Cardiac fibroblast (primary cell): ENCODE results near the gene ODC1.
"Not testable (repeated sequence)": the region's sequence is repeated elsewhere in the genome, so short reads cannot be mapped to it uniquely, and the experiment has no call there.

Experiments
- DNase-seq, 2 donors: peaks; one replicate each; pipeline versions ENCODE4 v3.0.0 to v3.0.0-alpha.2; 2010; ENCODE audit warnings: low read depth in 2 of 2
- H3K4me3 ChIP-seq, 2 donors: replicated peaks in 1 of 2; 1 replicate in 1 of 2; 2 replicates in 1 of 2; pipeline ENCODE4 v1.5.1; 2011; ENCODE audit warnings: low read depth in 2 of 2, low read length in 2 of 2, mild to moderate bottlenecking in 2 of 2, moderate library complexity in 1 of 2
- TF ChIP-seq, protein P1 (sequence below): IDR thresholded peaks from one replicate; pipeline ENCODE4 v1.5.1; 2011; ENCODE audit warnings: low read depth, mild to moderate bottlenecking, low read length, inconsistent platforms

ODC1 gene

DNA sequence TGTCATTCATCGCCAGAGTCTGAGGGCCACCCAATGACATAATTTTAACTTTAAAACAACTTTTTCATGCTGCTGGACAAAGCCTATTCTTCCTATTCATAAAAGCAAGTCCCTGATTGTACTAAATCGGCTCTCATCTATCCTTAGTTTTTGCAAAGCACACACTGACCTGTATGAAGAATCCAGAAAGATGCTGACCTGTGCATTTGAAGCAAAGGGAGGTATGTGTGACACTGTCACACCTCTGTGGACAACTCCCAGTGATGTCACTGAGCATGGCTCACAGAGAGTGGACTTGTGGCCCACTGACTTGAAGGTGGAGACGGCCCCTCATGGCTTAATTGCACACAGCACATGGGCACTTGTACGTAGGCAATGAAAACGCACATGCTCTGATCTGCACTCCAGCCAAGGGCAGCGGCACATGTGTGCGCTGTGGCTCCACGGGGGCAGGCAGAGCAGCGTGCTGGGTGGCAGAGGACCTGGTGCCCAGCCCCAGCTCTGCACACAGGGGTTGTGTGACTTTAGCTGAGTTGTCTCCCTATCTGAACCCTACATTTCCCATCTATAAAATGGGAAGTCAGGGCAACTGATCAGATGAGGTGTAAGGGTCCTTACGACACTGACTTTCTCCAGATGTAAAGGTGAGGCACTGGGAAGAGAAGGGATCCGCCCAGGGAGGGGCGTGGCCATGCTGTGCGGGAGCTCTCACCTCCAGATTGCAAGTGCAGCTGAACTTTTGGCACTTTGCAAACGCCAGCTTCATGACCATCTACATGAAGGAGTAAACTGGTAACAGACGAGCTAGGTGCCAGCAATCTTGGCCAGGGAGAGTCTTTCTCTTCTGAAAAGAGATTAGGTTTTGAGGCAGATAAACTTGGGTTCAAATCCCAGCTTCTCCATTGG, 14.3 kb upstream of the ODC1 start:
- DNase-seq, result no peak
- H3K4me3 ChIP-seq, result no peak overlapping the region
- TF ChIP-seq, protein P1, sequence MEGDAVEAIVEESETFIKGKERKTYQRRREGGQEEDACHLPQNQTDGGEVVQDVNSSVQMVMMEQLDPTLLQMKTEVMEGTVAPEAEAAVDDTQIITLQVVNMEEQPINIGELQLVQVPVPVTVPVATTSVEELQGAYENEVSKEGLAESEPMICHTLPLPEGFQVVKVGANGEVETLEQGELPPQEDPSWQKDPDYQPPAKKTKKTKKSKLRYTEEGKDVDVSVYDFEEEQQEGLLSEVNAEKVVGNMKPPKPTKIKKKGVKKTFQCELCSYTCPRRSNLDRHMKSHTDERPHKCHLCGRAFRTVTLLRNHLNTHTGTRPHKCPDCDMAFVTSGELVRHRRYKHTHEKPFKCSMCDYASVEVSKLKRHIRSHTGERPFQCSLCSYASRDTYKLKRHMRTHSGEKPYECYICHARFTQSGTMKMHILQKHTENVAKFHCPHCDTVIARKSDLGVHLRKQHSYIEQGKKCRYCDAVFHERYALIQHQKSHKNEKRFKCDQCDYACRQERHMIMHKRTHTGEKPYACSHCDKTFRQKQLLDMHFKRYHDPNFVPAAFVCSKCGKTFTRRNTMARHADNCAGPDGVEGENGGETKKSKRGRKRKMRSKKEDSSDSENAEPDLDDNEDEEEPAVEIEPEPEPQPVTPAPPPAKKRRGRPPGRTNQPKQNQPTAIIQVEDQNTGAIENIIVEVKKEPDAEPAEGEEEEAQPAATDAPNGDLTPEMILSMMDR, result no peak

DNA sequence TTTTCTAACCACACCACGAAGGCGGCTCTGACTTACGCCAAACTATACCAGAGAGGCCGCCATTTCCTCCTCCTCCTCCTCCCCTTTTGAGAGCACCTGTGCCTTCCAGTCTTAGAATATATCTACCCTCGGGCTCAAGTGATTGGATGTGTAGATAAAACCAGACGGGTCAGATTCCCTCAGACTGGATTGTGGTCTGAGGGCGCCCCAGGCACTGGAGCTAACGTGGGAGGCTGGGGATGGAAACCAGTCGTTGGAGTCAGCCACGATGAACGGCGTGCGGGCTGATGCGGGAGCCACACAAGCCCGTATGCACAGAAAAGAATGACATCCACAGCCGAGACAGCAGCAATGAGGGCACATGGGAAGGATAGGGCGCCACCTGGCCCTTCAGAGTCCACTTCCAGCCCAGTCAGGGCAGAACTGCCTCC, 12.3 kb upstream of the ODC1 start:
- TF ChIP-seq, protein P1, result no peak
- DNase-seq, result no peak
- no peak overlapping the region for H3K4me3 ChIP-seq

DNA sequence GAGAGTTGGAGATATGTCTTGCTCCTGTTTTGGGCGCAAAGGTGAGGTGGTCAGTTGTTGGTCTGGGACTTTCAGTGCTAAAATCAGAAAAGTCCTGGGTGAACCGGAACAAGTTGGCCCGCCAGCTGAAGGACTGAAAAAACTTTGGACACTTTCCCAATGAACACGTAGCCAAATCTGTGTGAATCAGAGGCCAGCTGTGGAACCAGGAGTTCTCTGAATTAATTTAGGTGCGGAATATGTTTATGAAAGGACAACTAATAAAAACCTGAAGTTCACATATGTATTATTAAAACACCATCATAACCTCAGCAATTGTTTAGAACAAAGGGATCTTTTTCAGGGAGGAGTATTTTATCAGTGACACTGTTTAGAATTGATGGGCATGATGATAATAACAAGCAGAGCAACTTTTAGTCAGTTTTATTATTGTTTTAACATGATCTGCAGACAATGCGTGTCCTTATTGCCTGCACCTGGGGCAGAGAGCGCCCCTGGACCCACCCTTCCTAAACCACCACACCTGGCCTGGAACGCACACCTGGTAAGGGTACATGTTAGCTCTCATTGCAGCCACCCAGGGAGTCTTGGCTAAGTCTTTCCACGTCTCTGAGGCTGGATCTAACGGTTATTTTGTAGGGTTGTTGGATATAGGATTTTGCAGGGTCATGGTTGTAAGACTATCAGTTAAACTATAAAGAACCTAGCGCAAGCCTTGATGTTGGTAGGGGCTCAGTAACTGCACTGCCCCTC, 9.9 kb upstream of the ODC1 start:
- peak; percentile 75 to 84 for DNase-seq
- TF ChIP-seq, protein P1, result no peak
- H3K4me3 ChIP-seq, result no peak overlapping the region

DNA sequence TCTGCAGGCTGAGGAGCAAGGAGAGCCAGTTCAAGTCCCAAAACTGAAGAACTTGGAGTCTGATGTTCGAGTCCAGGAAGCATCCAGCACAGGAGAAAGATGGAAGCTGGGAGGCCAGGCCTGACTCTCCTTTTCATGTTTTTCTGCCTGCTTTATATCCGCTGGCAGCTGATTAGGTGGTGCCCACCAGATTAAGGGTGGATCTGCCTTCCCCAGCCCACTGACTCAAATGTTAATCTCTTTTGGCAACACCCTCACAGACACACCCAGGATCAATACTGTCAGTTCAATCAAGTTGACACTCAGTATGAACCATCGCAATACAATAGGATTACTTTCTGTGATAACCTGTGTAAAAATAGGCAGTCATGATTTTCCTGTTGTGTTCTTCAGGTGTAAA, 9.1 kb upstream of the ODC1 start:
- DNase-seq, result not testable (repeated sequence)

DNA sequence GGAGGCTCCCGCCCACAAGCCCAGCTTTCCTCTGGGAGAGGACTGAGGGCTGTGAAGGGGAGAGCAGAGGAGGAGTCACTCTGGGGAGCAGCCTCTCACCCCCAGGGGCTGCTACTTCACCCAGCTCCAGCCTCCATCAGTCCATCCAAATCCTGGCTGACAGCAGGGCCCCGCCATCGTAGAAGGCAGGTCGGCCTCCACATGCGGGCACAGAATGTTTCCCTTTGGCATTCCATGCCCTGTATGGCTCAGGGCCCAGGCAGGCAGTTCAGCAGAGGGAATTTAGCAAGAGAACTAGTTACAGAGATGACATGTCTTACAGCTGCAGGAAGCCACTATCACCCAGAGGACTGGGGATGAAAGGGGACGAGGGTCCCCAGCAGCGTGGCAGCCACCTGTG, 6.4 kb upstream of the ODC1 start:
- TF ChIP-seq, protein P1, result no peak
- no peak for DNase-seq
- no peak overlapping the region for H3K4me3 ChIP-seq

More for the DNA sequence above, 9.1 kb upstream of the ODC1 start:
- not testable (repeated sequence) for H3K4me3 ChIP-seq

DNA sequence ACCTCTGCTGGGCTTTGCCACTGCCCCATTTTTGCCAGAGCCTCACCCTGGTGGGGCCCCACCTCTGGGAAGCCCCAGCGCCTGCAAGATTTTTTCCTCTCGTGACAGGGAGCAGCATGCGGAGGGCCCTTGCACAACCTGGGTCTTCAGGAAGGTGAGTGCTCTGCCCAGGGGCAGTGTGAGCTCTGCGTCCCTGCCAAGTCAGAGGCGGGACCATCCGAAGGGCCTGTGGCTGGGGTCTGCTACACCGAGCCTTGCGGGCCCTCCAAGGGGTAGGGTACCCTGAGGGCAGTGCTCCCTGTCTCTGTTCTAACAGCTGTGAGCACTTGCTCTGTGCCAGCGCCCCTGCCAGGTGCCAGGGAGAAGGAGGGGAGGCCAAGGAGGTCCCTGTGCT, 5.8 kb upstream of the ODC1 start:
- TF ChIP-seq, protein P1, result no peak
- H3K4me3 ChIP-seq, result no peak overlapping the region
- DNase-seq, result no peak
